Hippocampal formation (tissue), 2 donors: ENCODE measurements around the gene ALPK3.

ENCODE experiments used
- DNase-seq, 2 donors: peaks; one replicate each; lab custom pipeline; 2025; lab: John Stamatoyannopoulos, UW

ALPK3 gene

DNA sequence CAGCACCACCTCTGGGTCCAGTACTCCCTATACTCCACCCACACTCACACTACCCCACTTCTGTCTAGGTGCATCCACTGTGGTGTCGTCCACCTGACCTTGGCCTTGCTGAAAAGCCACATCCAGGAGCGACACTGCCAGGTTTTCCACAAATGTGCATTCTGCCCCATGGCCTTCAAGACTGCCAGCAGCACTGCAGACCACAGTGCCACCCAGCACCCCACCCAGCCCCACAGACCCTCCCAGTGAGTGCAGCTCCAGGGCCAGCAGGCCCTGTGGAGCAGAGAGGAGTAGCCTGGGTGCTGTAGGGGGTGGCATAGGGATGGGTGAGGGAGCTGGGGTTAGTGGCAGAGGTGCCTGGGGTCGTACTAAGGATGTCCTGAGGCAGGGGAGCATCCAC, 19.4 kb upstream of the ALPK3 start:
- no peak for DNase-seq

DNA sequence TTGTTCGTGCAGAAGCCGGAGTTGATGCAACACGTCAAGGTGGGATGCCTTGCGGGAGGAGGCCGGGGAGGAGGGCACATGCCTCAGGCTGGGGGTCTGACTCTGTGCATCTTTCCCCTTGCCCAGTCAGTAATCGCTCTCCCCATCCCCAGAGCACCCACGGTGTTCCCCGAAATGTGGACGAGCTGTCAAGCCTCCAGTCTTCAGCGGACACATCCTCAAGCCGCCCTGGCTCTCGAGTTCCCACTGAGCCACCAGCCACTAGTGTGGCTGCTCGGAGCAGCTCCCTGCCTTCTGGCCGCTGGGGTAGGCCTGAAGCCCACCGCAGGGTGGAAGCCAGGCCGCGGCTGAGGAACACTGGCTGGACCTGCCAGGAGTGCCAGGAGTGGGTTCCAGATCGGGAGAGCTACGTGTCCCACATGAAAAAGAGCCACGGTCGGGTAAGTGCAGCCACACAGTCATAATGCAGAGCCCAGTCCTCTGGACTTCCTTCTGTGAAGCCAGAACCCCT, 18.7 kb upstream of the ALPK3 start:
- DNase-seq: no peak

DNA sequence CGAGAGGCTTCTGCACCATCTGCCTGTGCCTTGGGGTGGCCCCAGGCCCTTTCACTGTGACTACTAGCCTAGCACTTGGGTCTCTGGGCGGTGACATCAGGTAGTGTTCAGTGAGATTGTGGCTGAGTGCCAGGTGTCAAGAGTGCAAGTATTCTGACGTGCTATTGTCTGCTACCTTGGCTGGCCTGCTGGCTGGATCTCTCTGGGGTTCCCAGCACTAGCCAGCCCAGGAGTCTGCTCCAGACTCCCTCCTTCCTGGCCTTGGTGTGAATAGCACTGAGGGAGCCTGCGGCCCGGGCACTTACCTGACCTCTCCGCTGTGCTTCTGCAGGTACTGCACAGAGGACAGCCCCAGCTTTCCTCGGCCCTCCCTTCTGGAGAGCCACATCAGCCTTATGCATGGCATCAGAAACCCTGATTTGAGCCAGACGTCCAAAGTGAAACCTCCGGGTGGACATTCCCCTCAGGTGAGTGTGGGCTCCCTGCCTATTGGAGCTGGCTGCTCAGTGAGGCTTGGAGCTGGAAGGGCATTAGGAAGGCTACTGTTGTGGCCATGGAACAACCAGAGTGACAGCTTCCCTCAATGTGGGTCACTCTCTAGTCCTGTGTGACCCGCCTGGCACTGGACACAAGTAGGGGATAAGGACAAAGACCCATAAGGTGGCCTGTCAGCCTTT, 17.5 kb upstream of the ALPK3 start:
- DNase-seq: no peak

DNA sequence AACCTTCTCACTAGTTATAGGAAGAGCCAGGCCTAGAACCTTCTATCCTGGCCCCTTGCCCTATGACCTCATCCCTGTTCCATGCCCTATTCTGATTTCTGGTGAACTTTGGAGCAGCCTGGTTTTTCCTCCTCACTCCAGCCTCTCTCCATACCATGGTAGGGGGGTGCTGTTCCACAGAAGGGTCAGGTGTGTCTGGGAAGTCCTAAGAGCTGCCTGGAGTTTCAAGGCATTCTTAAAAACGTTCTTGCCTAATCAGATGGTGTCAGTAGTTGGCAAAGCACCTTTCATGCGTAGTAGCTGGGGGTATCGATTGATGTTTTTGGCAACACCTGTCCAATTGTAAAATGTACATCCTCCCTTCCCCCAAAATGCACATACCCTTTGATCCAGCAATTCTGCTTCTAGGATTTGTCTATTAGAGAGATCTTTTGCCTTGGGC, 16.8 kb upstream of the ALPK3 start:
- DNase-seq: no peak

DNA sequence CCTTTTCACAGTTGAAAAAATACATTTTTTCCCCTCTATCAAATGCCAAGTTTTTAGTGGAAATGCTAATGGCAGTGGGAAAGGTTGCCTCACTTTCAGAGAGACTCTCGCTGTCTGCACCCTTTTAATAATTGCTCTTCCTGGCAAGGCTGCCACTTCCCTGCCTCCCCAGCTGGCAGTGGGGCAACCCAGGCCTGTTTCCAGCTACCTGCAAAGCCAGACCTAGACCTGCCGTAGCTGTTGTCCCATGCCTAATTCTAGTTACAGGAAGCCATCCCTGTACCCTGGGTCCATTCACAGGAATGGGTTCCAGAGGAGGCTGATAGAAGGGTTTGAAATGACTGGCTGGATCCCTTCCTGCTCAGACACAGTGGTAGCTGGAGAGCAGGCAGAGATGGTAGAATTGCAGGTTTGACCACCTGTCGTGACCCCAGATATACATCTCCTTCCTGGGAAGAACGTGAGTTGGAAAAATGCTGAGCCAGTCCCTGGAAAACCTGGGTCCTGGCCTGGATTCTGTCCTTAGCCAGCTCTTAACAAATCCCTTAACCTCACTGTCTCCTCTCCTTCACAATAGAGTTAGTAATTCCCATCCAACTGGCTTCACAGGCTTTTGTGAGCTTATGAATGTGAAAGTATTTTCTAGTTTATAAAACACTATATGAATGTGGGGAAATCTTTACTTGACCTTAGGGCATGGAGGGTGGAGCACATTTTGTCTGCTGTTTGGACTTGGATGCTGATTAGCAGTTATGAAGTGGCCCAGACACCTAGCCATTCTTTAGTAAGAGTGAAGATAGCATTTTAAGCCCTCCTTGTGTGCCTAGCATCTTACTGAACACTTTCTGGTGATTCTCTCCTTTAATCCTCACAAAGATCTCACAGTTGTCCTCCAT, 12.9 kb upstream of the ALPK3 start:
- DNase-seq: no peak

DNA sequence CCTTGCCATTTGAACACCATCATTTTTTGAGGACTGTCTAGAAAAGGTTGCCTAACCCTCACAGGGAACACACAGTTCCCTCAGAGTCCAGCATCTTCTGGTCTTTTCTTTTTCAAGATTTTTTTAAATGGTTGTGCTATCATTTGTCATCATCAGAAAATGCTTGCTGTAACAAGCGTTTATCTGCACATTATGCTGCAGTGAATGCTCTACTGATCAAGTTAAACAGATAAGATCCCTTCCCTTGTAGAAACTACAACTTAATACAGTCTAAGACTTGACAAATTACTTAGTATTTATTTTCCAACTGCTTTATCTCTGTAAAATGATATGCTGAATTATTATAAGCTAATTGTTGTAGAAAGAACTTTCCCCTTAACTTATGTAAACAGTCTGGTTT, 11.9 kb upstream of the ALPK3 start:
- no peak for DNase-seq

DNA sequence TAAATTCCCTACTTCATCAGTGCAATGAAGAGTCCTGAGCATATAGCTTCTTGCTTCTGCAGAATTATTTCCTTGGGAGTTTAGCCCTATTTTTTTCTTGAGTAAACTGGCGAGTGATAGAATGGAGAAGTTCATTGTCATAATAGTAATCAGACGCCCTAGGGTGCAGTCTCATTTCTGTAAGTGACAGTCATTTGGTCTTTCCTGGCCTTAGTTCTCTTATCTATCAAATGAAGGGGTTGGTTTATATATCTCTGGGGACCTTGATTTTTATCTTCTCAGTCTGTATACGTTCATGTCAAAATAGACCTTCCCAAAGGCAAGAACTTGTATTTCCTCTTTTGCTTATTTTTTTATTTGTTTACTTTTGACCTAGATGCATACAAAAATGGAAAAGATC, 9.9 kb upstream of the ALPK3 start:
- no peak for DNase-seq

DNA sequence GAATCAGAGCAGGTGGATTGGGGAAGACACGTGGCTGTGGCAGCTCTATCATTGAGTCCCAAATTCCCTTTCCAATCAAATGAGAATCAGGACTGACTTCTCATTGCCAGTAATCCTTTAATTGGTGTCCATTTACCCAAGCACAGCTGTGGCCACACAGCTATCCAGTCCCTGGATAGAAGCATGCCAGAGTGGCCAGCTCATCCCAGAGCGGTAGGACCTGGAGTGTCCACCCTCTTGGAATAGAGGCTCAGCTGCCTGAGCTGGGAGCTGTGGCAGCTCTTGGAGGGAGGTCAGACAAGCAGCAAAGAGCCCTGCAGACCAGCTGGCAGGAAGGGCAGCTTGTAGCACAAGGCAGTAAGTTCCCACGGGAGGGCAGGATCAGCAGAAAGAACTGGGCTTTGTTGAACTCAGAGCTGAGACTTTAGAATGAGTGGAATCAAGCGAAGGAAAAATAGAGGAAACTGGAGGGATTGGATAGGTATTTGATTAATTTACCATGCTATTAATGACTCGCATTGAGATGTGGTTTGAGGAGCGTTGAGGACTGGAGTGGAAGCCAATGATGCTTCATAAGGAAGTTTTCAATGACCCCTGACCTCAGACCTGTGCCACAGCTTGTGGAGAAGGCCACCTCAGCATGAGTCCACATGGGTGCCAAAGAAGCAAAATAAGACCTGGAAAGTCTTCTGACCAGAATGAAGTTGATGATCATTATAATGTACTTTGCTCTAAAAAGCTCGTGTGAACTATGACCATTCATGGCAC, 6.9 kb upstream of the ALPK3 start:
- no peak for DNase-seq

DNA sequence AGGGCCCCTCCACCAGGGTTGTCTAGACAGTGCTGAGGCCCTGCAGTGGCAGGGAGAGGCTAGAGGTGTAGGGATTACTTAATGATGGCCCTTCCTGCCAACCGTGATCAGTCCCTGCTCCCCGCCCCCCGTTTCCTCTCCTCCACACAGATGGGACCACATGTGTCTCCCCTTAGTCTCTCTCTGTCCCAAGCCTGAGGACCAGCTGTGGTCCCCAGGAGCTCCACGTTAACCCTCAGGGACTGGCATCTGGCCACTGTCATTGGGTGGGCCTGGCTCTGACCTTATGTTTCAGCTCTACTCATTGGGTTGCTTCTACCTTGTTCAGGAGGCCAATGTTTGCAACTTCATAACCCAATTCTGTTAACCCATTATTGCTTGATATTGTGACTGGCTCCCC, 6.0 kb upstream of the ALPK3 start:
- DNase-seq: no peak

DNA sequence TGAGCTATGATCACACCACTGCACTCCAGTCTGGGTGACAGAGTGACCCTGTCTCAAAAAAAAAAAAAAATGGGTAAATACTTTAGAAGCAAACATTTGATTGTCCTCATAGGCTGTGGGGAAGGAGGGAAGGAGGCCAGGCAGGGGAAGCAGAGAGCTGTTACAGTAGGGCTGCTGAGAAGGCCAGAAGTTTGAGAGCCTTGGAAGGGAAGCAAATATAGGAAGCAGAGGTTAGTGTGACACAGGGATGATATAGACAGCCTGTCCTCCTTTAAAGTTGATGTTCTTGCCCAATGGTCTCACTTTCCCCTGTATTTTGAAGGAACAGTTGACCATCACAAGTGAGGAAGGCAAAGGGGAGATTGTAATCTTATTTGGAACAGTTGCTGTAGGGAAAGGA, 5.3 kb upstream of the ALPK3 start:
- DNase-seq: no peak

DNA sequence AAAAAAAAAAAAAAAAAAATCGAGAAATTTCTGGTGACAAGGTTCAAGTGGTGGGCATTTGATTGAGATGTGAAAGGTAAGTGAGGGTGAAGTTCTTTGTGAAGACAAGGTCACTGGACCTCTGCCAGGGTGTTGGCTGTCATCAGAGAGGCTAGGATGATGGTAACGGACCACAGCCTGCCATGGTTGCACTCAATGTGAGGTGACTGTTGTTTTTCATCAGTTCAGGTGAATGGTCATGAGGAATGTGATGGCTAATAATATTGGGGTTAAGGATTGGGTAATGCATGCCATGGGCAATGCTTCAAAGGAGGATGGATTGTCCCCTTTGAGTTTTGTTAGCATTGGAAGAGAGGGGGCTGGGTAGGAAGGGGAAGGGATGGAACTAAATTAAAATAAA, 4.3 kb upstream of the ALPK3 start:
- no peak for DNase-seq

DNA sequence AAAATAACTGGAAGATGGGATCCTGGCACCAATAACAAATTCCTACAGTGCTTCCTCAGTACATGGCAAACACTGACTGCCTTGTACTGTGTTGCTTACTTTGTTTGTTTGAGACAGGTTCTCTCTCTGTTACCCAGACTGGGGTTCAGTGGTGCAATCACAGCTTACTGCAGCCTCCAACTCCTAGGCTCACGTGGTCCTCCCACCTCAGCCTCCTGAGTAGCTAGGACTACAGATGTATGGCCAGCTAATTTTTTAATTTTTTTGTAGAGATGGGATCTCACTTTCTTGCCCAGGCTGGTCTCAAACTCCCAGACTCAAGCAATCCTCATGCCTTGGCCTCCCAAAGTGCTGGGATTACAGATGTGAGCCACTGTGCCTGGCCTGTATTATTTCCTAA, 3.7 kb upstream of the ALPK3 start:
- no peak for DNase-seq

DNA sequence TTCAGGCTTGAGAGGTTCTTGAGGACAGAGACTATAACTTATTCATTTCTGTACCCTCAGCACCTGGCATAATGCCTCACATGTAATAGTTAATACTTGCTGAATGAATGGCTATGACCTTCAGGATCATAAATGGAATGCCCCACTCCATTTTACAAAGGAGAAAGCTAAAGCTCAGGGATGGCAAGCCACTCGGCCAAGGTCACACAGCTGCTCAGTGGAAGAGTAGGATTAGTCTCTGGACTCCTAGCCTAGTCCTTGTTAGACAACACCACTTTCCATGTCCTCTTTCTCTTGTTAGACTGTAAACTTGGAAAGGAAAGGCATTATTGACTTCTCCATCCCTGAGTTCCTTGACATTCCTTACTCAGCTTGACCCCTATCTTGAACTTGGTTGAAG, 3.2 kb upstream of the ALPK3 start:
- DNase-seq: no peak

DNA sequence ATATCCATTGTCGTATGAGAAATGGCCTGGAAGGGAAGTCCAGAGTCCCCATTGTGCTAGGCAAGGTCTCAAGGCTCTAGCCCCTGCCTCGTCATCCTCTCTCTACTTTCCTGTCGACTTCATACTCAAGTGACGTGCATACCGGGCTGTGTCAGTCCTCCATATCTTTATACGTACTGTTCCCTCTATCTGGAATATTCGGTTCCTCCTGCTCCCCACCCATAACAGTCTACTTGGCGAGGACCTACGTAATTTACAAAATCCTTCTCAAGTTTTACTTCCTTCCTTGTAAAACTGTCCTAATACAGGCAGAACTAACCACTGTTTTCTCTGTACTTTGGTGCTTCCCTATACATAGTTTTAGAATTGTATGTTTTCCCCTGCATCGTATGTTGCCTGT, 2.2 kb upstream of the ALPK3 start:
- no peak for DNase-seq

DNA sequence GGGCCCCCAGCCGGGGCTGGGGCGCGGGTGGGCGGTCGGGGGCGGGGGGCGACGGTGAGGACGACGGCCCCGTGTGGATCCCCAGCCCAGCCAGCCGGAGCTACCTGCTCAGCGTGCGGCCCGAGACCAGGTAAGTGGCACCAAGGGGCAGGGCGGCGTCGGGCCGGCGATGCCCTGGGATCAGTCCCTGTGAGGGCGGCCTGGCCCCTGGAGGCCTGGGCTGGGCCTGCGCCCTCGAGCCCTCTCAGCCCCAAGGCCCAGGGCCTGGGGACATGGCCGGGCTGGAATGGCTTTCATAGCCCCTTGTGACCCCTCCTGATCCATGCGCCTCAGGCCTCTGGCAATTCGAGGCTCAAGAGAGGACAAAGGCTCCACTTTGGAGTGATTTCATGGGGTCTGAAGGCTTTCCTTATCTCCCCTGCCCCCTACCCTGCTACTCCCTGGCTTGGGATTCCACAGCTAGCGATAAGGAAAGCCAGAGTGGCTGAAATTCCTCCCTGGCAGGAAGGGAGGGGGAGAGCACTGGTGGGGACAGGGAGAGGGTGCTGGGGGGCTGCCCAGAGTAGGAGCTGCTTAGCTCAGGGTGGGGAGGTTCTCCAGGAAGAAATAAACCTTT, 418 bp downstream of the ALPK3 start:
- no peak for DNase-seq

DNA sequence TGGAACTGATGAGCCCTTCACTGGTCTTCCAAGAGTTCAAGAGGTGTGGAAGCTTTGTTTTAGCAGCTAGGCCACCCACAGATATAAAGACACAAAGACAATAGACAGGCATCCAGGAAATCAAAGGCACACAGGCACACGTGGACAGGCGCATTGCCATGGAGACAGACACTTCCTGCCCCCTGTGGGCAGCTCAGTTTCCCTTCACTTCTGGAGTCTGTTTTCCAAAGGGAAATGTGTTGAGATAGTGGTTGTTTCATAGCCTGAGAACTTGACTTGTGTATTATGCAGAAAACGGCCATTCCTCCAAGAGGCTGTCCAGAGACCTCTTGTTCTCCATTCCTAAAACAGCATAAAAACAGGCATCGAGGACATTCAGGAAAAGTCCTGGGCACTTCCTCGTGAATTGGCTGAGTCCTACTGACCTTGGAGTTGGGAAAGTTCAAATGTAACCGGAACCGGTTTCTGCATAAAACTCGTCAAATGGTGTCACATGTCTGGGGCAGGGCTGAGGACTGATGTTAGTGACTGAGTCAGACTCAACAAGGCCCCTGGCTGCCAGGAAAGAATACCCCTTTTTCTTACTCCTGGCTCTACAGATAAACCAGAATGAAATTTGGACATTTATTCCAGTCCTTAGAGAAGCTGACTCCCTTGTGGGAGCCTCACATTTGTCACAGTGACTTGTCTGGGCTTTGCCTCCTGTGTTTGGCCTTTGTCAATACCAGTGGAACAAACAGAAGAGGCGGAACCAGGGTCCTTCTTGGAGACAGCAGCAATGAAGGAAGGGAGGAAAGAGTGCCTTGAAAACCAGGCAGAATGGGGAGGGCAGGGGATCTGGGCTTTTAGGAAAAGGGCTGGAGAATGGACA, 1.3 kb downstream of the ALPK3 start:
- DNase-seq: no peak

DNA sequence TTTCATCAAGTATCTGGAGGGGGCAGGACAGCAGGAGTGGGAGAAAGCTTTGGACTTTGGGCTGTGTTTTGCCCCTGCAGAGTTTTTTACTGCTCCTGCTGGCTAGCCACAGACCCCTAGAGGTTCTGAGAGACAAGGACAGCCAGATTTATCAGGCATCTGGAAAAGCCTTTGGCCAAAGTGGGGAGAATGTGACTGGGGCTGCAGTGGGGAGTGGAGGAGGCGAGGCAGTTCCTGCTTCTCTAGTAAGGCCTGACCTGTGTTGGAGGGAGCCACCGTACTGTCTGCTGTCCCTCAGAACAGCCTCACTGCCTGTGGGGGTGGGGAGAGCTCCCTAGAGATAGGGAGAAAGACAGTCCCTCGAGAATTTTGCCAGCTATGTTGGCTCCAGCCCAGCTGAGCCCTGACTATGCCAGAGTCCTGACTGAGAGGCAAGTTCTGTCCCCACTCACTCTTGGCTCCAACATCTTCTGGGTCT, 2.2 kb downstream of the ALPK3 start:
- DNase-seq: no peak

DNA sequence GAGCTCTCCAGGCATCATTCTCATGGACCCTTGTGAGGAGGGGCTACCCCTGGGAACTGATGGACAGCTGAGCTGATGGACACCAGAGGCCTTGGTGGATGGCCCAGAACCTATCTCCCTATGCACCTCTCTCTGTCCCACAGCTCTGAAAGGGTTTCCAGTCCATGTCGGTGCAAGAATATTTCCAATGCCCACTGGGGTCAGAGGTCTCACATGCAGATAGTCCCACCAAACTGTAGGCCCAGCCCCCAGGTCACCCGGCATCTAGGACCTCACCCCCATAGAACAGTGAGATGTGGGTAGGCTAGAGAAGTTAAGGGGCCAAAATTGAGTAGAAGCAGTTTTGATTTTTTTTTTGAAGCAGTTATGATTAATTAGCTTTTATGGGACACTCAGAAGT, 2.6 kb downstream of the ALPK3 start:
- DNase-seq: no peak

DNA sequence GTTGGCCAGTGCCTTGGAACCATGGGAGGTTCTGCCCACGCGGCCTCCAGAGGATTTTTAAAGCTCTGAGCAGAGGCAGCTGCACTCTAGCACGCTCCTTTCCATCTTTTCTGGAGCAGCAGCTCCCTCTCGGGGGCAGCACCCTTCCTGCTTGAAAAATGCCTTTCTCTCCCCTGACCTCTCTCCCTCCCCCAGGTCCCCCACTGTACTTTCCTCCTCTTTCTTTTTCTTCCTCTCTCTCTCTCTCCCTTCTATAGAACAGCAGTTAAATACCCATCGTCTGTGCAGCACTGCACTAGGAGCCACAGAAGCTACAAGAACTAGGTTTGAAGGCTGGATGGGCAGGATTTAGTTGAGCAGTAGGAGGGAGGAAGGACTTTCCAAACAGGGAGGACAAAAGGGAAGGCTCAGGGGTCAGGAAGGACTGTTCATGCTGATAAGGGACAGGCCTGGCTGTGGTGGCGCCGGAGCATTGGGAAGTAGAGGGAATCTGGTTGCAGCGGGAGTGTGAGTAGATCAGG, 4.4 kb downstream of the ALPK3 start:
- no peak for DNase-seq

DNA sequence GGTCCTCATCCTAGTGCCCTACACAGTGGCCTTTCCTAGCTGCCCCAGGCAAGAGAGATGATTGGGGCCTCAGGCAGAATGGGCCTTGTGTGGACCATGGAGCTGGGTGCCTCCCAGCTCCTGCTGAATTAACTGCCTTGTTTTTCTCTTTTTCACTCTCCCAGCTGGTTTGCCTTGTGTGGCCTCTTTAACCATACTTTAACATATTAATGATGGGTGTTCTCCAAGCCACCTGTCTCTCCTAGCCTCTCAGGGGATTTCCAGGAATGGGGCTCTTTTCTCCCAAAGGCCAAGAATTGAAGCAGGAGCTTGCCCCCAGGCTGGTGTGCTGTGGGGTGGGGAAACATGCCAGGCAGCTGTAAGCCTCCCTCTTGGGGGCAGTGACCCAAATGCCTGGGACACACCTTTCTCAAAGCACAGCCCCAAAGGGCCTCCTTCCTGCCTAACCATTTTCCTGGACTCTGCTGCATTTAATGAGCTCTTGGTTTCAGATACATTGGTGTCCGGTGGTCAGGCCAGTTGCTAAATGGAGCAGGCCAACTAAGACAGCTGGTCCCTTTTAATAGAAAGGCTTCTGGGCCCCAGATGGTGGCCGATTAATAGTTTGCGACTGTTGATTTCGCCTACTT, 5.6 kb downstream of the ALPK3 start:
- DNase-seq: no peak
